ENCODE data around the gene MRPL2.
A peak's percentile ranks its signal among the peaks of the same experiment; 100 is the strongest.
"Not testable (repeated sequence)": the region's sequence is repeated elsewhere in the genome, so short reads cannot be mapped to it uniquely, and the experiment has no call there.

Gene MRPL2

DNA sequence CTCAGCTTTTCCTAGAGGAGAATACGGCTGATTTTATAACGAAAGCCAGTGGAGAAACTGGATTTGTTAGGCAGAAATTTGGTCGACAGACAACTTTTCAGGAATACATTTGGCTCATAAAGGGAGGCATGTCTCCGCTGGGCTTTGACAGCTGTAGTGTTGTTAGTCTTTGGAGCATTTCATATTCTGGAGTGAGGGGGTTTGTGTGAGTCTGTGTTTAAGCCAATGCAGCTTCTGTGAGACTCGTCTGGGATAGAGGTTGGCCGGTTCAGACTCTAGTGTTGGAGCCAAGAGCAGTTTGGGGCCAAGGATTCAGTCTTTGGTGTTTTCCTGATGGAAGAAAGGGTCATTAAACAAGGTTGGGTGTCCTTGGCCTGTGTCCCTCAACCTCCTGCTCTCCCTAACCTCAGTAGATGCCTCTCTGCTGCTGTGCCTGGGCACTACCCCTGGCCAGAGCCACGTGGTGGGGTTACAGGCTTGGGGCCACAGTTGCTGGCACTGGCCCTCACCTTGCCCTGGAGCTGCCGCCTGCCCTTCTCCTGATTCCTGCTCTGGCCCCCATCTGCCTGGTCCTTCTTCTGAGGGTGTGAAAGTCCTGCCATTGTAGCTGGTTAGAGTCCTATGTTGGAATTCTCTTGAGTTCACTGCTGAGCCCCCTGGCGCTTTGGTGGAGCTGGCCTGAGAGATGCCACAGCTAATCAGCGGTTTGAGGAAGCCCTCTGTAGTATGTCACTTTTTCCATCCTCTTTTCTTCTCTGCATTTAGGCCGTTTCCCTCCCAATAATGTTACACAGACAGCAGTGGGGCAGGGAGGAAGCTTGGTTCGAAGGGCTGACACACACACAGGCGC lies 23.8 kb upstream of the MRPL2 start:
- DNase-seq (ENCODE audit: low spot score): no peak

DNA sequence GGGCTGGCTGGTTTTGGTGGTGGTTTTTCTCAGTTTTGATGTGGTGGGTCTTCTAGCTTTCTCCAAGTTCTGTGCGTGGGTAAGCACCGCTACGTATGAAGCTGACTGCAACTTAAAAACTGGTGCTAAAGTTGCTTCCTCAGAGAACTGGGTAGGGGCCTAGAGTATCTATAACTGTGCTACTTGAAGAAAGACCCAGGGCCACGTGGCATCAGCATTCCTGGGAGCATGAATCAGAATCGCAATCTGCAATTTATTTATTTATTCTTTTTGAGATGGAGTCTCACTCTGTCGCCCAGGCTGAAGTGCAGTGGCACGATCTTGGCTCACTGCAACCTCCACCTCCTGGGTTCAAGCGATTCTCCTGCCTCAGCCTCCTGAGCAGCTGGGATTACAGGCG lies 22.7 kb upstream of the MRPL2 start:
- DNase-seq (ENCODE audit: low spot score): not testable (repeated sequence)

DNA sequence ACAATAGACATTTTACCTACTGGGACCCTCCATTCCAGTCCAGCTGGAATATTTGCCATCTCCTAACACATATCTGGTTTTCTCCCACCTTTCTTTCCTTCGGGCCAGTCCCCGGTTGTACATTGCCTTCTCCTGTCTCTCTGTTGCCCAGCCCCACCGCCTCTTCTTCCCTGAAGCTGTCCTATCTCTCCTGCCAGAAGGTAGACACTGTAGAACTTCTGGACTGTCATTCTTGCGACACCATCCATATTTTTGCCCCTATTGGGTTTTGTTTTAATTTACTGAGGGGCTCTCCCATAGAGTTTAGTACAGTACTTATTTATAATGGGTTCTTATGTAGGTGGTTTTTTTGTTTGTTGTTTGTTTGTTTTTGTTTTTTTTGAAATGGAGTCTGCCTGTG lies 21.8 kb upstream of the MRPL2 start:
- DNase-seq (ENCODE audit: low spot score): no peak

DNA sequence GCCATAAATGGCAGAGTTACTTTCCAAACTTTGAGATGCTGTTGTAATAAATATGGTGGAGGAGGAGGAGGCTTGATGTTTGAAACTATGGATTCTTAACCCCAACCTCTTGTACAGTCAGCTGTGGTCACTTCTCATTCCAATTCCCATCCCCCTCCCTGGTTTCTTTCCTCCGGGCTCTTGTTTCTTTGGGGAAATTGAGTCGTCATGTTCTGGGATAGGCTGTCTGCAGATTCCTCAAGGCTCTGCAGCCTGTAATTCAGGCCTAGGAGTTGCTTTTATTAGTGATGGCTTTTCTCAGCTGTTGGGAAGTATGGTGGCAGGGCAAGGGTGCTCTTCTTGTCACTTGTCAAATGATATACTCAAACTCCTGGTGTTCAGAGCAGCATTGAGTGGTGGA lies 19.5 kb upstream of the MRPL2 start:
- no peak for DNase-seq (ENCODE audit: low spot score)

DNA sequence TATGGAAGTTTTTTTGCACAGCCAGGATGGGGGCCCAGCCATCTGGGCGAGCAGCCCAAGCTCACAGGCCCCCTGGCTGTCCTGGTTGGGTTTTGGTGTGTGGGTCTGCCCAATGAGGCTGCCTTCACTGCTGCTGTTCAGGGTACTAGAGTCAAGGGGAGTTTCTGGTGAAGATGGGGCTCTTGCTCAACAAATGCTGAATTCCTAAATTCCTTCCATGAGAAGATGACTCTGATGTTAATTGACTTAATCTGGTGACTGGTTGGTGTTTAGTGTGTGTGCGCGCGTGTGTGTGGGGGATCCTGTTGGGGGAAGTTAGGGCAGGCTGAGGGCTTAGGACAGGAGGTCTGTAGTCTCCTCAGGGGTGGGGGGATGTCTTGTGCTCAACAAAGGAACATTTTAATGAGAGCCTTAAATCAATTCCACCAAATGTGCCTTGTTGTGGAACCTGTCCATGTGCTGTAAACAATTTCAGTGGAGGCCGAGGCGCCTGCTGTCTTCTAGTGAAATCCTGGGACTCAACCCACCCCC lies 18.8 kb upstream of the MRPL2 start:
- DNase-seq (ENCODE audit: low spot score): no peak

DNA sequence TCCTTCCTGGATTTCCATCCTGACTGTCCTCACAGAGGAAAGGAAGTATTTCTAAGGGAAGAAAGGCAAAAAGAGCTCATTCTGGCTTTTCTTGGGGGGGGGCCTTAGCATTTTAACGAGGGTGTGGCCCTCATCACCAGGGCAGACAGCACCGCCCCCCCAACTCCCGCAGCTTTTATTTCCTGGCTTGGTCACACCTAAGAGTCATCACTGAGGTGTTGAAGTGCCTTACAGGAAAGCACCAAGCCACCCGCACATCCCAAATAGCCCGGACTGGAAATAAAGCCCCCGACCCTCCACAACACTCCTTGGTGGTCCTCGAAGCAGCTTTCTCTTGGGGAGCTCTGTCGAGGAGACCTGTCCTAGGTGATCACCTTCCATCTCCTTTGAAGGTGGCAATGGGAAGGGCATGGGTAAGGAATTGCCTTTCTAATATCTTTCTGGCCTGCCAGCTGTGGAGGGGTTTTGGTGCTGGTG lies 18.1 kb upstream of the MRPL2 start:
- DNase-seq (ENCODE audit: low spot score): no peak

DNA sequence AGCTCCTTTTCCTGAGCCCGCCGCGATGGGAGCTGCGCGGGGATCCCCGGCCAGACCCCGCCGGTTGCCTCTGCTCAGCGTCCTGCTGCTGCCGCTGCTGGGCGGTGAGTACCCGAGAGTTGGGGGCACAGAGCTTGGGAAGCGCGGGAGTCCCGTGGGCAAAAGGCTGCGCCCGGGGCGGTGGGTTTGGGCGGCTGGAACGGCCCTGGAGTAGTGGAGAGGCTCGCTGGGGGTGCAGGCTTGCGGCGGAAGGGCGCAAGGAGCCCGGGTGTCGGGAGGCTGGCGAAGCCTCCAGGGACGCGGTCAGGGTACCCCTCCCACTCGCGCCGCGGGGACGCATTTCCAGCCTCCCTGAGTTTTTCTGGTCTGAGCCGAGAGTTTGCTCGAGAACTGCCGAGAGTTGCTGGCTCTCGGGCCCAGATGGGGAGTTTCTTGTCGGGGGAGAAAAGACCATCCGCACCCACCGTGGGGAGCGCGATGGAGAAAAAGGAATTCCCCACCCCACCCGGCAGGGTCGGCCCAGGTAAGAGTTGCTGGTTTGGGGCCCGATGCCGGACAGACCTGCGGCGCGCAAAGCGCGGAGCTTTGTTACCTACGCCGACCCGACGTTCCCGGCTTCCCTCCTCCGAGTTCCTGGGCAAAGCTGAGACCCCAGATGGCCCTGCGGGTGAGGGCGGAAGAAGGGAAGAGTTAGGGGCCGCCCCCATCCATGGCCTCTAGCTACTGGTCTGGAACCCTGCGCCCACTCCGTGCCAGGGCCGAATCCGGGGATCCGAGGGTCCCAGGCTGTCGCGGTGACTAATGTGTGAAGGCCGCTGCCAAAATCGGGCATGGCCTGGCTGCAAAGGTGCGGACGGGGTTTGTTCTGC lies 17.5 kb upstream of the MRPL2 start:
- no peak for DNase-seq (ENCODE audit: low spot score)

DNA sequence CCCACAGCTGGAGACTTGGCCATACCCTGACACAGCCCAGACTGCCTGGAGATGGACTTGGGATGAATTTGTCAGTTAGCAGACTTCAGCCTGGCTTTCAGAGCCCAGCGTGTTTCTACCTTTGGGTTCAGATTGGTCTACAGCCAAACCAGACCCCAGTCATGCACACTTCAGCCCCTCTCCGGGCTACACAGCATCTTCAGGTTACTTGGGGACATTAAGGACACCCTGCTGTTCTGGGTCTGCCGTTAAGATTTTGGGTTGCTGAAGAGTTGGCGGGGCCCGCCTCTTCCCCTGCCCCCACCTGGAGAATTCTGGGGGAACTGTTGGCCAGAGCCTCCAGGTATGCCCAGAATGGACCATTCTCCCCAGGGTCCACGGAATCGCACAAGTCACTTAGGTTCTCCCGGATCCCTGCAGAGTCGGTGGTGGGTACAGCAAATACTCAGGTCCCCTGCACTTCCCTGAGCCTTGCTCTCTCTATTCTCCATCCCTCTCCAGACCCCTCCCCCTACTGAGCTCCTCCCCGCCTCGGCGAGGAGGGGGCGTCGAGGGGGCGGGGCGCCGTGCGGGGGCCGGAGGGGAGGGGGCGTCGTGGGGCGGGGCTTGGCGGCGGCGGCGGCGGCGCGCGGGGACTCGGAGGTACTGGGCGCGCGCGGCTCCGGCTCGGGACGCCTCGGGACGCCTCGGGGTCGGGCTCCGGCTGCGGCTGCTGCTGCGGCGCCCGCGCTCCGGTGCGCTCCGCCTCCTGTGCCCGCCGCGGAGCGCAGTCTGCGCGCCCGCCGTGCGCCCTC lies 16.6 kb upstream of the MRPL2 start, which contains the start of gene PTK7:
Gene PTK7 (plus strand): TSS at position 645 of the 794 bp plus-strand sequence. CDS start 175 bp downstream, outside the sequence.
- DNase-seq (ENCODE audit: low spot score): no peak

DNA sequence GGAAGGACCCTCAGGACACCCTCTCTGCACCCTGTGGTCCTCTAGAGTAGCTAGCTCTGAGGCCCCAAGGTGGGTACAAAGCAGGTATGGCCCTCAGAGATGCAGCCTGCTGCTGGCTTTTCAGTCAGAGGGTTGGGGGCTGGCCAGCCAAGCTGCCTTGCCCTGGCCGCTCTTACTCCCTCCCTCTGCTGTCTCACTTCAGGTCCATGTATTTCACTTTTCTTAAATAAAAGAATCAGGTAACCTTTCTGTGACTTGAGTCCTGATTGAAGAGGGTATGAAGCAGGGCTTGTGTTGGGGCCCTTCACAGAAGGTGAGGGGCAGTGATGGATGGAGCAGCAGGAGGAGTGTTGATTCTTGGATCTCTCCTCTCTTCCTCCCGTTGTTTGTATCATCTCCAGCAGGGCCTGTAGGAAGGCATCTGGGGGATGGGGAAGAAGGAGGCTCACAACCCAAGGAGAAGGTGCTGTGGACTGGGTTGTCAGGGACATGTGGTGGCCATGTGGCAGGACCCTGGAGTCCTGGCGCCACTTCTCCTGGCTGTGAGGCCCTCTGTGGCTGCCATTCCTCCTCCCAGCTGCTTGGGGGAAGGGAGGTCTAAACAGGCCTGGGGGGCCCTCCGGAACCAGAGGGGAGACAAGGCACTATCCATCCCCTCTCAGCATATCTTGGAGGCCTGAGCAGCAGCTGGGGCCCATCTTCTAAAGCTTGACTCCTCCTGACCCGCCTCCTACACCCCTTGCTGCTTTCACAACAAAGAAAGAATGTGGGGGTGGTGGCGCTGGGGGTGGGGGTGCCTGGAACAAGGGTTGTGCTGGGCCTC lies 15.8 kb upstream of the MRPL2 start:
- no peak for DNase-seq (ENCODE audit: low spot score)

DNA sequence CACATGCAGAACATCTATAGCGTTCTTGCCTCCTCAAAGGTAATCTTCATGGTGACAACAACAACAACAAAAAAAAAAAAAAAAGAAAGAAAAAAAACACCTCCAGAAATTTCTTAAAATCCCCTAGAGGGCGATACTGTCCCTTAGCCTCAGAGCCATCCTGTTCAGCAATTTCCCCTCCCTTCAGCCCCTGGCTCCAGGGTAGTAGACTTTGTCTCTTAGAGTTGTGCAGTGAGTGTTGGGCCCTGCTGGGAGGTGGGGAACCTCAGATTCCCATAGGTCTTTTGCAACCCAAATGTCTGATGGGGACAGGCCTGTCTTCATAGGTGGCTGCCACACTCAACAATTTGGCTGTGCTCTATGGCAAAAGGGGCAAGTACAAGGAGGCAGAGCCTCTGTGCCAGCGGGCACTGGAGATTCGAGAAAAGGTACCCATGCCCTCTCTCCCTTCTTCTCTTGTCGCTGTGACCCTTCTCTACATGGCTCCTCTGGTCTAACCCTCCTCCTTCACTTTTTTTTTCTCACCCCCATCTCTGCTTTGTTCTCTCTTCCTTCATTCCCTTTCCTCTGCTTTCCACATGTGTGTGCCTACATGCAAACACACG lies 10.9 kb upstream of the MRPL2 start:
- DNase-seq (ENCODE audit: low spot score): no peak

DNA sequence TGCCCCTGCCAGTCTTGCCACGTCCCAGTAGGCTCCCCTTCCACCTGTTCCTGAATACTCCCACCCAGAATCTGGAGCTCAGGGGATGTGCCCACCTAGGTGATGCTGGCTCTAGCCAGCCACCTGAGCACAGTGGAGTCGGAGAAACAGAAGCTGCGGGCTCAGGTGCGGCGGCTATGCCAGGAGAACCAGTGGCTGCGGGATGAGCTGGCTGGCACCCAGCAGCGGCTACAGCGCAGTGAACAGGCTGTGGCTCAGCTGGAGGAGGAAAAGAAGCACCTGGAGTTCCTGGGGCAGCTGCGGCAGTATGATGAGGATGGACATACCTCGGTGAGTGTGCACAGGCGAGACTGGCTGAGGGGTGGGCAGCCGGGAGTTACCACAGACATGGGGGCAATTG lies 3.6 kb upstream of the MRPL2 start:
- DNase-seq (ENCODE audit: low spot score): no peak

DNA sequence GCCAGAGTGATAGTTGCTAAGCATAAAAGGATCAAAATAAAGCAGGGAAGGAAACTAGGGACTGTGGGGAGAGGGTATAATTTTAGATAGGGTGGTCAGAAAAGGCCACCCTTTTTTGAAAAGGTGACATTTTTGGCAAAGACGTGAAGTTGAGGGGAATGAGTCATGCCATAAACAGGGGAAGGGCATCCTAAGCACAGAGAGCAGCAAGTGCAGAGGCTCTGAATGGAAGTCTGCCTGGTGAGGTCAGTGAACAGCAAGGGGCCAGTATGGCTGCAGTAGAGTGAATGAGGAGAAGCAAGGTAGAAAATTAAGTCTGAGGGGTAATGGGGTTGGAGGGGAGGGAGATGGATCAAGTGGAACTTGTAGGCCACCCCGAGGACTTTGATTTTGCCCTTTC lies 2.6 kb upstream of the MRPL2 start:
- DNase-seq (ENCODE audit: low spot score): no peak

DNA sequence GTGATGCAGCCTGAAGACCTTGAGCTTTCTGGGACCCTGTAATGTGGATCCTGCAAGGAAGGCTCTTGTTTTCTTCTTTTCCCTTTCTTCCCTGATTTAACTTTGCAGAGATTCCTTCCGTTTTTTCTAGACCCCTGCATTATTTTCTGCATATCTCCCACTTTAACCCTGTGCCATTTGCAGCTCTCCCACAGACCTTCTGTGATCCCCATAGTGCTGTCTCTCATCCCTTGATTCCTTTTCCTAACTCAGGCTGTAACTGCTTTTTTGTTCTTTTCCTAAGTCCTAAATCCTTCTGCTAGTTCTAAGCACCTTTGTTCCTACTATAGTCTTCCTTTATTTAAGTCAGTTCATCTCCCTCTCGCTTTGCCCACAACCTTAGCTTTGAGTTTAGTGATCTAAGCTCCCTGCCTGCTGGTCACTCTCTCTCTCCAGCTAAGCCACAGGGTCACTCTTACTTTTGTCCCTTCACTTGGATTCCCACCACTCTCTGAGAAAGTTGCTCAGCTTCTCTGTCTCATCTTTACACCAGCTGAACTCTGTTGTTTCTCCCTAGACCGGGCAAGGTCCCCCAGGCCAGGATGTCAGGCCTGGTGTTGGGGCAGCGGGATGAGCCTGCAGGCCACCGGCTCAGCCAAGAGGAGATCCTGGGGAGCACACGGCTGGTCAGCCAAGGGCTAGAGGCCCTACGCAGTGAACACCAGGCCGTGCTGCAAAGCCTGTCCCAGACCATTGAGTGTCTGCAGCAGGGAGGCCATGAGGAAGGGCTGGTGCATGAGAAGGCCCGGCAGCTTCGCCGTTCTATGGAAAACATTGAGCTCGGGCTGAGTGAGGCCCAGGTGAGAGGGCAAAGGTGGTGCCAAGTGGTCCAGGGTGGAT lies 1.8 kb upstream of the MRPL2 start:
- DNase-seq (ENCODE audit: low spot score): no peak

DNA sequence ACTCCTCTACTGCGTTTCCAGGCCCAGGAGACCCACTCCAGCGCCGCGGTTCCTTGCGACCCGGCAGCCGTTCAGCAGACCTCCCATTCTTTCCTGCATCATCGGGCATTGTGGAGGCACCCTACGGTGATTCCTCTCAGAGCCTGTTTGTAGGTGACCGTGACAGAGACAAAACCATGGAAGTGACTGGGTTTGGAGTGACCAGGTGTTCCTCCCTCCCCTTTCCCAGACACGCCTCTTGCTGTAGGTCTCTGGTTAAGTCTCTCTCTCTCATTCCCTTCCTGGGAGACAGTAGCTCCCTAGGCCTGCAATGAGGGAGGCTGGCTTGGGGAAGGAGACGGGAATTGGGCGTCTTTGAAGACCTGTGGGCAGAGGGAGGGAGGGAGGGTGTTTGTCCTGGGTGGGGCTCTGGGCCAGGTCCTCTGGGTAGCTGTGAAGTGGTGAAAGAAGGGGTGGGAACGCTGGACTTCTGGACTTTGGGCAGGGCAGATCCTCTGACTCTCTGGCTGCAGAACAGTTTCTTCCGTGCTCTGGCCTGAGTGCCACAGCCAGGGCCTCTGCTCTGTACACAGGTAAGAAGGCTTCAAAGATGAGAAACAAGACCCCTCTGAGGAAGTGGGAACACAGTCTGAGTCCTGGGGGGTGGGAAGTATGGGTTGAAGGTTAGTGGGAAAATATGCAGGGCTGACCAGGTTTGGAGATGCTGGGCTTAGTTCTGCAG lies 960 bp upstream of the MRPL2 start:
- DNase-seq (ENCODE audit: low spot score): no peak

DNA sequence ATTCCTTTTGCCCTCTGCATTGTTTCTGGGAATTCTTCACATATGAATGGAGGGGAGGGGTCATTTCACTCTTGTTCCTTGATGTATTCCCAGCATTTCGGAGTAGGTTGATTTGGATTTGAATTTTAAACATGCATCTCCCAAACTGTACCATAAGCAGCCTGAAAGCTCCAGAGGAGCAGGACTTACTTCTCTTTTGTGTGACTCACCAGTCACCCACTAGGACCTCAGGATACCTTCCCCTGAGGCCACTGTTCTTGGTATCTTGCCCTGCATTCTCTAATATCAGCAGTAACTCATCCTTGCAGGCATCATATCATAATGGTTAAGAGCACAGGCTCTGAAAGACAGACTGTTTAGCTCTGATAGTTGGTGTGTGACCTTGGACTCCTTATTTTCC lies 703 bp downstream of the MRPL2 start:
- no peak for DNase-seq (ENCODE audit: low spot score)

DNA sequence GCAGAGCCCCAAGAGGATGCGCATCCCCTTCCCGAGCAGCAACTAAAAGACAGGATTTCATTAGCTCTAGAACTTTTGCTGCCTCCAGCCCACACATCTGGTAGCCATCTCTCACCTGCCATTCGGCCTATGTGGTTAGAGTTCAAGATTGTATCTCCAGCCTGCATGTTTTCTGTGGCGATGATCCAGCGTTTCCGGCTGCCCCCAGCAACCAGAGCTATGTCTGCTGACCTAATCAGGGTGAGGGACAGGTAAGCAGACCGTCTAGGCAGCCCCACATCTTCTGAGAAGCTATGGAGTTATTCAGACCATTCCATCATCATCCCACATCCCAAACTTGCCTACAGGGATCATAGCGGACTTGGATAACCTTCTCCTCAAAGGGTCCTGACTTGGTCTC lies 3.3 kb downstream of the MRPL2 start:
- DNase-seq (ENCODE audit: low spot score): no peak

DNA sequence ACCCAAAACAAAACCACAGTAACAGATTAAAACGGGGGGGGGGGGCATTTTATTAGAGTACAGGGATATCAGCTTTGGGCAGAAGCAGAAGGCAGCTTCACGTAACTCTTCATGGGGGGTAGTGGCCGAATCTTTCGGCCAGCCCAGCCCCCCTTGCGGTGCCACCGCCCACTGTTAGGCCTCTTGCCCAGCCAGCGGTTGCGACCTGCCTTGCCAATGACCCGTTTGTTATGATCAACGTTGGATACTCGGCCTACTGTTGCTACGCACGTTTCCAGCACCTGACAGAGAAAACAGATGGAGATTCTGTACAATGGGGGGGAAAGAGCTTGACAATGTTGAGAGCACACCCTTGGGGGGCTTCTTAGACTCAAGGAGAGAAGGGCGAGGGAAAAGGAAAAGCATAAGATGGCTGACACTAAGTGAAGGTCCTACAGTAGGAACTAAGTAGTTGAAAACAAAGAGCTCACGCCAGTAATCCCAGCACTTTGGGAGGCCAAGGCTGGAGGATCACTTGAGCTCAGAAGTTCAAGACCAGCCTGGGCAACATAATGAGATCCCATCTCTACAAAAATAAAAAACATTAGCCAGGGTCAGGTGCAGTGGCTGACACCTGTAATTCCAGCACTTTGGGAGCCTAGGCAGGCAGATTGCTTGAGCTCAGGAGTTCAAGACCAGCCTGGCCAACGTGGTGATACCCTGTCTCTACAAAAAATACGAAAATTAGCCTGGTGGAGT lies 4.9 kb downstream of the MRPL2 start:
- DNase-seq (ENCODE audit: low spot score): no peak

DNA sequence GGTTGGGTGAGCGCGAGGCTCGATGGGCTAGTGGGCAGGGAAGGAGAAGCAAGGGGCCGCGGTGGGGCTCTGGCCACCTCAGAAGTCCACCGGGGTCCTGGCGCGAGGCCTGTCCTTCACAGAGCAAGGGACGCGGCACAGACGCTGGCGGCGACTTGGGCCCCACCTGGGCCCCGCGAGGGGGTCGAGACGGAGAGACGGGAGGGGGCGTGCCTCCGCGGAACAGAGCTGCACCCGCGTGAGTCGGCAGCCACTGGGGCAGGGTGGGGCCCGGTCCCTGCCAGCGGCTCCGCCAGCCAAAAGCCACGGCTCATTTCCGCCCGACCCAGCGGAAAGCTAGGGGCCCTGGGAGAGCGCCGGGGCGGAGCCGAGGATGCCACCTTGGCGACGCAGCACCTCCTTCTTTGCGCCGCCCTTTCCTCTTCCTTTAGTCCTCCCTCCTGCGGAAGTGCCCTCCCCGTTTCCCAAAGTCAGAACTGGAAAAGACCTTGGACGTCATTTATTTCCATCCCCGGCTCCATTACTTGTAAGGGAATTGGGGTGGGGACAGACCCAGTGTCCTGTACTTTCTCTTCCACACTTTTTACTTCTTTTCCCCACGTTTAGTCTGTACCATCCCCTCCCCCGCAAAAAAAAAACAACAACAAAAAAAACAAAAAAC lies 5.6 kb downstream of the MRPL2 start, which contains the start of gene CUL7:
Gene CUL7 (minus strand): TSS at position 307 of the 661 bp plus-strand sequence. CDS start 1,063 bp downstream, outside the sequence.
- DNase-seq (ENCODE audit: low spot score): peak; percentile 90
